K562 (cell line): ENCODE measurements around the gene AGPAT1. TPM values are rescaled to one million over a fixed set of nuclear protein-coding genes. Genes with fewer than 3 reads are reported as not detected.

Source experiments
- BHLHE40 ChIP-seq: IDR thresholded peaks from 2 replicates; pipeline ENCODE4 v1.6.1; 2011; ENCODE audit warnings: low read length, improper control_type of control experiment
- CHD4 ChIP-seq: fragments of 200-600 bp; sonication (generic); IDR thresholded peaks from 3 replicates; pipeline ENCODE4 v1.6.1; 2012; ENCODE audit warnings: low read depth, mild to moderate bottlenecking, mixed read lengths, low read length, inconsistent platforms; ENCODE audit not compliant: insufficient read depth, insufficient replicate concordance, poor library complexity, severe bottlenecking
- FOXA3 ChIP-seq, 2 experiments: fragments of 450-650 bp in 1 of 2; sonication (generic) in 1 of 2; formaldehyde crosslinking; IDR thresholded peaks in 1 of 2; conservative IDR thresholded peaks in 1 of 2; 2 replicates each; pipeline versions ENCODE4 v1.4.0 to v1.8.0; 2020 to 2022; ENCODE audit warnings: mild to moderate bottlenecking in 2 of 2, missing genetic modification reagents in 1 of 2
- KAT7 ChIP-seq: sonication (generic); formaldehyde crosslinking; IDR thresholded peaks from 2 replicates; pipeline ENCODE4 v1.8.0; 2022; ENCODE audit warnings: missing genetic modification reagents, mild to moderate bottlenecking, borderline replicate concordance
- KLF6 ChIP-seq: fragments of 250-450 bp; sonication (Bioruptor Pico); IDR thresholded peaks from 2 replicates; pipeline ENCODE4 v1.4.0; 2020; ENCODE audit warnings: mild to moderate bottlenecking, moderate library complexity, borderline replicate concordance
- MCM2 ChIP-seq: fragments of 450-650 bp; IDR thresholded peaks from 2 replicates; pipeline ENCODE4 v1.6.1; 2017; ENCODE audit warnings: low read depth, mild to moderate bottlenecking
- MYBL2 ChIP-seq, 2 experiments: fragments of 450-650 bp in 1 of 2; sonication (generic) in 1 of 2; formaldehyde crosslinking in 1 of 2; IDR thresholded peaks; 2 replicates each; pipeline versions ENCODE4 v1.6.1 to v1.8.1; 2017 to 2022; ENCODE audit warnings: borderline replicate concordance in 1 of 2, inconsistent platforms in 1 of 2, low read depth in 1 of 2, mild to moderate bottlenecking in 1 of 2, missing genetic modification reagents in 1 of 2, moderate library complexity in 1 of 2
- RNF2 ChIP-seq: sonication (generic); IDR thresholded peaks from 2 replicates; pipeline ENCODE4 v1.6.1; 2016
- SETDB1 ChIP-seq: IDR thresholded peaks from one replicate; pipeline ENCODE4 v1.6.1; 2012; ENCODE audit warnings: low read length, control low read depth, inconsistent platforms
- SIN3B ChIP-seq: fragments of 450-650 bp; IDR thresholded peaks from 2 replicates; pipeline ENCODE4 v1.6.1; 2017; ENCODE audit warnings: low read depth, mild to moderate bottlenecking, moderate library complexity
- SIRT6 ChIP-seq: IDR thresholded peaks from one replicate; pipeline ENCODE4 v1.6.1; 2012; ENCODE audit warnings: low read depth, mild to moderate bottlenecking, control low read depth, inconsistent platforms, low read length, moderate library complexity
- SRSF7 ChIP-seq: fragments of 200-400 bp; formaldehyde crosslinking; optimal IDR thresholded peaks from 2 replicates; pipeline ENCODE3; 2017; ENCODE audit warnings: mild to moderate bottlenecking, low read depth, low read length
- ZNF165 ChIP-seq: fragments of 250-450 bp; sonication (Bioruptor Pico); IDR thresholded peaks from 2 replicates; pipeline ENCODE4 v1.4.0; 2020; ENCODE audit warnings: borderline replicate concordance
- ZNF316 ChIP-seq: fragments of 450-650 bp; IDR thresholded peaks from 2 replicates; pipeline ENCODE4 v1.6.1; 2016
- ZNF830 ChIP-seq: fragments of 250-450 bp; sonication (Bioruptor Pico); IDR thresholded peaks from 2 replicates; pipeline ENCODE4 v1.5.0; 2021; ENCODE audit warnings: mild to moderate bottlenecking
- polyA plus RNA-seq, 8 experiments: library from polyadenylated mRNA; depleted of rRNA in 4 of 8; stranded (reverse) in 5 of 8; unstranded in 3 of 8; fragments of >200 nt; fragmentation: Nextera tagmentation in 2 of 8; fragmentation: Illumina TruSeq in 1 of 8; extraction: Ambion mirVana in 2 of 8; extraction: Trizol in 1 of 8; gene quantifications; 2 replicates each; pipeline versions ENCODE4 v1.2.1 to v1.2.3, GENCODE V29; 2011 to 2014; ENCODE audit warnings: inconsistent platforms in 1 of 8, missing spikeins in 1 of 8
- total RNA-seq, 7 experiments: library from RNA; depleted of rRNA in 6 of 7; stranded (reverse); fragments of >200 nt in 6 of 7; fragmentation: Illumina TruSeq in 2 of 7; extraction: Trizol in 2 of 7; gene quantifications; 2 replicates each; pipeline versions ENCODE4 v1.2.1 to v1.2.3, GENCODE V29; 2011 to 2021; ENCODE audit warnings: low replicate concordance in 1 of 7
- TF ChIP-seq, protein P1 (sequence below): fragments of 450-650 bp; IDR thresholded peaks from 2 replicates; pipeline ENCODE4 v1.6.1; 2016; ENCODE audit warnings: borderline replicate concordance
- TF ChIP-seq, protein P2 (sequence below): fragments of 250-450 bp; sonication (Bioruptor Pico); IDR thresholded peaks from 2 replicates; pipeline ENCODE4 v1.5.0; 2021
- TF ChIP-seq, protein P3 (sequence below): IDR thresholded peaks from 3 replicates; pipeline ENCODE4 v1.6.1; 2011; ENCODE audit warnings: borderline replicate concordance, mild to moderate bottlenecking; ENCODE audit not compliant: insufficient read length, insufficient read depth
- TF ChIP-seq, protein P4 (sequence below): sonication (generic); formaldehyde crosslinking; IDR thresholded peaks from 2 replicates; pipeline ENCODE4 v1.8.1; 2023; ENCODE audit warnings: mild to moderate bottlenecking, missing genetic modification reagents, moderate library complexity
- TF ChIP-seq, protein P5 (sequence below): sonication (generic); formaldehyde crosslinking; IDR thresholded peaks from 2 replicates; pipeline ENCODE4 v1.8.0; 2022; ENCODE audit warnings: missing genetic modification reagents, mild to moderate bottlenecking, moderate library complexity, borderline replicate concordance

AGPAT1 gene
- total and polyA plus RNA-seq, 9 of the 15 experiments (the other 6 are each of a cell fraction or from before 2014, with no cell fraction given), result 37.9 to 176 (median 69.4) TPM

DNA sequence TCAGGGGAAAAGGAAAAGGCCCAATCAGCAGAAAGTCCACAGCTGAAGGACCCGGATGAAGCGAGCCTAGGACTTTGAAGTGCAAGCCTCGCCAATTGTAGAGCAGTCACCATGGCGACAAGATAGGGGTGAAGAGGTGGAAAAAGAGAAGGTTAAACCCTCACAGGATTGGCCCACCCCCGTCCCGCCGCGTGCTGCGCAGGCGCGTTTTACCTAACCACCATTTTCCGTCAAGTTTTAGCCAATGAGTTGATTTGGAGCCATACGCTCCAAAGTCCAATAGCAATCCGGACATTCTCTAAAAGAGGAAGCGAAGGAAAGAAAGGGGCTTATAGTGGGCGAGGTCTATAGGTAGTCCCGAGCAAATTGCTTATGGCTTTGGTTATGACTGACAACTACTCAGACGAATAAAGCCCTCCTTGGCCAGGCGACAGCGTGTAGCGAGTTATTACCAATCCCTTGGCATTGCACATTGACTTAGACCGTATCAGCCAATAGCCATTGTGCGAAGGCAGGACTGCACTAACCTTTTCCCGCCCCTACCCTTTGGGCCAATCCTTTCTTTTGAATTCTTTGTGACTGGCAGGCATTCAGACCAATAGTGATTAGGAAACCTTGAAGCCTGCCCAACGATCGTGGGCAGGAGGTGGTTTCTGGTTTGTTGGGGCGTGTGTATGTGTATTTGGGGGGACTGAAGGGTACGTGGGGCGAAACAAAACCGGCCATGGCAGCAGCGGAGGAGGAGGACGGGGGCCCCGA, 2.1 kb upstream of the AGPAT1 start, which contains the start of gene RNF5 (continued):
- TF ChIP-seq, protein P1, sequence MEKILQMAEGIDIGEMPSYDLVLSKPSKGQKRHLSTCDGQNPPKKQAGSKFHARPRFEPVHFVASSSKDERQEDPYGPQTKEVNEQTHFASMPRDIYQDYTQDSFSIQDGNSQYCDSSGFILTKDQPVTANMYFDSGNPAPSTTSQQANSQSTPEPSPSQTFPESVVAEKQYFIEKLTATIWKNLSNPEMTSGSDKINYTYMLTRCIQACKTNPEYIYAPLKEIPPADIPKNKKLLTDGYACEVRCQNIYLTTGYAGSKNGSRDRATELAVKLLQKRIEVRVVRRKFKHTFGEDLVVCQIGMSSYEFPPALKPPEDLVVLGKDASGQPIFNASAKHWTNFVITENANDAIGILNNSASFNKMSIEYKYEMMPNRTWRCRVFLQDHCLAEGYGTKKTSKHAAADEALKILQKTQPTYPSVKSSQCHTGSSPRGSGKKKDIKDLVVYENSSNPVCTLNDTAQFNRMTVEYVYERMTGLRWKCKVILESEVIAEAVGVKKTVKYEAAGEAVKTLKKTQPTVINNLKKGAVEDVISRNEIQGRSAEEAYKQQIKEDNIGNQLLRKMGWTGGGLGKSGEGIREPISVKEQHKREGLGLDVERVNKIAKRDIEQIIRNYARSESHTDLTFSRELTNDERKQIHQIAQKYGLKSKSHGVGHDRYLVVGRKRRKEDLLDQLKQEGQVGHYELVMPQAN, result no peak
- TF ChIP-seq FOXA3 (CRISPR knock-in tag; conservative IDR thresholded peaks at IDR 0.05 in 1 of 2, IDR thresholded peaks at IDR 0.05 in 1 of 2) (no peak), KLF6 (no peak), SETDB1 (no peak), ZNF316 (peak; percentile 100), KAT7 (CRISPR knock-in tag) (no peak), SIRT6 (no peak), SRSF7 (no peak), ZNF165 (CRISPR knock-in tag) (no peak), SIN3B (no peak), RNF2 (peak; percentile 55; the same call in 1 of the 2 replicates), ZNF830 (CRISPR knock-in tag) (no peak), BHLHE40 (peak; percentile 2; the same call in 1 of the 2 replicates), CHD4 (no peak), MCM2 (no peak), MYBL2 (IDR thresholded peaks at IDR 0.05; ENCODE audit: low read depth) (no peak), MYBL2 (CRISPR knock-in tag; IDR thresholded peaks at IDR 0.05; ENCODE audit: borderline replicate concordance) (no peak)
- TF ChIP-seq, protein P2, sequence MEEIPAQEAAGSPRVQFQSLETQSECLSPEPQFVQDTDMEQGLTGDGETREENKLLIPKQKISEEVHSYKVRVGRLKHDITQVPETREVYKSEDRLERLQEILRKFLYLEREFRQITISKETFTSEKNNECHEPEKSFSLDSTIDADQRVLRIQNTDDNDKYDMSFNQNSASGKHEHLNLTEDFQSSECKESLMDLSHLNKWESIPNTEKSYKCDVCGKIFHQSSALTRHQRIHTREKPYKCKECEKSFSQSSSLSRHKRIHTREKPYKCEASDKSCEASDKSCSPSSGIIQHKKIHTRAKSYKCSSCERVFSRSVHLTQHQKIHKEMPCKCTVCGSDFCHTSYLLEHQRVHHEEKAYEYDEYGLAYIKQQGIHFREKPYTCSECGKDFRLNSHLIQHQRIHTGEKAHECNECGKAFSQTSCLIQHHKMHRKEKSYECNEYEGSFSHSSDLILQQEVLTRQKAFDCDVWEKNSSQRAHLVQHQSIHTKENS (CRISPR knock-in tag), result no peak
- TF ChIP-seq, protein P3, sequence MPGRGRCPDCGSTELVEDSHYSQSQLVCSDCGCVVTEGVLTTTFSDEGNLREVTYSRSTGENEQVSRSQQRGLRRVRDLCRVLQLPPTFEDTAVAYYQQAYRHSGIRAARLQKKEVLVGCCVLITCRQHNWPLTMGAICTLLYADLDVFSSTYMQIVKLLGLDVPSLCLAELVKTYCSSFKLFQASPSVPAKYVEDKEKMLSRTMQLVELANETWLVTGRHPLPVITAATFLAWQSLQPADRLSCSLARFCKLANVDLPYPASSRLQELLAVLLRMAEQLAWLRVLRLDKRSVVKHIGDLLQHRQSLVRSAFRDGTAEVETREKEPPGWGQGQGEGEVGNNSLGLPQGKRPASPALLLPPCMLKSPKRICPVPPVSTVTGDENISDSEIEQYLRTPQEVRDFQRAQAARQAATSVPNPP, result no peak
- TF ChIP-seq, protein P4, sequence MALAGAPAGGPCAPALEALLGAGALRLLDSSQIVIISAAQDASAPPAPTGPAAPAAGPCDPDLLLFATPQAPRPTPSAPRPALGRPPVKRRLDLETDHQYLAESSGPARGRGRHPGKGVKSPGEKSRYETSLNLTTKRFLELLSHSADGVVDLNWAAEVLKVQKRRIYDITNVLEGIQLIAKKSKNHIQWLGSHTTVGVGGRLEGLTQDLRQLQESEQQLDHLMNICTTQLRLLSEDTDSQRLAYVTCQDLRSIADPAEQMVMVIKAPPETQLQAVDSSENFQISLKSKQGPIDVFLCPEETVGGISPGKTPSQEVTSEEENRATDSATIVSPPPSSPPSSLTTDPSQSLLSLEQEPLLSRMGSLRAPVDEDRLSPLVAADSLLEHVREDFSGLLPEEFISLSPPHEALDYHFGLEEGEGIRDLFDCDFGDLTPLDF, result peak; percentile 87; the same call in 1 of the 2 replicates
- TF ChIP-seq, protein P5, sequence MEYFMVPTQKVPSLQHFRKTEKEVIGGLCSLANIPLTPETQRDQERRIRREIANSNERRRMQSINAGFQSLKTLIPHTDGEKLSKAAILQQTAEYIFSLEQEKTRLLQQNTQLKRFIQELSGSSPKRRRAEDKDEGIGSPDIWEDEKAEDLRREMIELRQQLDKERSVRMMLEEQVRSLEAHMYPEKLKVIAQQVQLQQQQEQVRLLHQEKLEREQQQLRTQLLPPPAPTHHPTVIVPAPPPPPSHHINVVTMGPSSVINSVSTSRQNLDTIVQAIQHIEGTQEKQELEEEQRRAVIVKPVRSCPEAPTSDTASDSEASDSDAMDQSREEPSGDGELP, result peak; percentile 68; the same call in 1 of the 2 replicates
